Uterus (tissue), 4 donors: ENCODE measurements around the gene PPP3CA. TPM values are rescaled to one million over a fixed set of nuclear protein-coding genes. Genes with fewer than 3 reads are reported as not detected.
"Not testable (repeated sequence)": the region's sequence is repeated elsewhere in the genome, so short reads cannot be mapped to it uniquely, and the experiment has no call there.

Source experiments
- DNase-seq, 2 donors: peaks; one replicate each; pipeline ENCODE4 v3.0.0-alpha.2; 2019 to 2020
- H3K27ac ChIP-seq, 2 donors: fragments of 200-600 bp; sonication (generic); 1 replicate in 1 of 2; 2 replicates in 1 of 2; pipeline ENCODE4 v1.5.1; 2016 to 2018
- H3K27me3 ChIP-seq, 2 donors: fragments of 200-600 bp; sonication (generic); one replicate each; pipeline ENCODE4 v1.5.1; 2018 to 2019; ENCODE audit warnings: control low read depth in 1 of 2
- H3K36me3 ChIP-seq, 2 donors: fragments of 200-600 bp; sonication (generic); one replicate each; pipeline ENCODE4 v1.5.1; 2019; ENCODE audit warnings: control low read depth in 1 of 2
- H3K4me1 ChIP-seq, 2 donors: fragments of 200-600 bp; sonication (generic); one replicate each; pipeline ENCODE4 v1.5.1; 2018 to 2019; ENCODE audit warnings: control low read depth in 1 of 2
- H3K4me3 ChIP-seq, 2 donors: fragments of 200-600 bp; sonication (generic); 1 replicate in 1 of 2; 2 replicates in 1 of 2; pipeline ENCODE4 v1.5.1; 2018 to 2019; ENCODE audit warnings: mild to moderate bottlenecking in 1 of 2
- H3K9me3 ChIP-seq, 2 donors: fragments of 200-600 bp; sonication (generic); one replicate each; pipeline ENCODE4 v1.5.1; 2019; ENCODE audit warnings: control low read depth in 1 of 2
- POLR2A ChIP-seq, 2 donors: fragments of 450-650 bp; IDR thresholded peaks; one replicate each; pipeline ENCODE4 v1.6.1; 2016; ENCODE audit warnings: antibody characterized with exemption in 2 of 2, mild to moderate bottlenecking in 1 of 2, moderate library complexity in 1 of 2
- intact Hi-C: fragments of 100-400 bp; cut with DNase I; formaldehyde crosslinking; loops from one replicate; pipeline ENCODE4 v1.15.1; 2023; ENCODE audit warnings: low total_unique reads
- total RNA-seq, 4 donors: library from RNA; depleted of rRNA in 3 of 4; stranded (reverse); fragments of >200 nt in 3 of 4; gene quantifications; one replicate each; pipeline versions ENCODE4 v1.1.0 to v1.2.4, GENCODE V29; 2014 to 2023
- TF ChIP-seq, protein P1 (sequence below), 4 experiments: fragments of 200-600 bp in 2 of 4; fragments of 450-650 bp in 2 of 4; sonication (generic) in 2 of 4; IDR thresholded peaks; one replicate each; pipeline ENCODE4 v1.5.1; 2016 to 2019; ENCODE audit warnings: antibody characterized with exemption in 4 of 4, mild to moderate bottlenecking in 2 of 4, moderate library complexity in 1 of 4
- donor health status: DM: yes; HTN: yes; CAD: no.

PPP3CA gene
- total RNA-seq, 4 donors from 2014 or later: 32.8 to 70.0 (median 39.8) TPM

DNA sequence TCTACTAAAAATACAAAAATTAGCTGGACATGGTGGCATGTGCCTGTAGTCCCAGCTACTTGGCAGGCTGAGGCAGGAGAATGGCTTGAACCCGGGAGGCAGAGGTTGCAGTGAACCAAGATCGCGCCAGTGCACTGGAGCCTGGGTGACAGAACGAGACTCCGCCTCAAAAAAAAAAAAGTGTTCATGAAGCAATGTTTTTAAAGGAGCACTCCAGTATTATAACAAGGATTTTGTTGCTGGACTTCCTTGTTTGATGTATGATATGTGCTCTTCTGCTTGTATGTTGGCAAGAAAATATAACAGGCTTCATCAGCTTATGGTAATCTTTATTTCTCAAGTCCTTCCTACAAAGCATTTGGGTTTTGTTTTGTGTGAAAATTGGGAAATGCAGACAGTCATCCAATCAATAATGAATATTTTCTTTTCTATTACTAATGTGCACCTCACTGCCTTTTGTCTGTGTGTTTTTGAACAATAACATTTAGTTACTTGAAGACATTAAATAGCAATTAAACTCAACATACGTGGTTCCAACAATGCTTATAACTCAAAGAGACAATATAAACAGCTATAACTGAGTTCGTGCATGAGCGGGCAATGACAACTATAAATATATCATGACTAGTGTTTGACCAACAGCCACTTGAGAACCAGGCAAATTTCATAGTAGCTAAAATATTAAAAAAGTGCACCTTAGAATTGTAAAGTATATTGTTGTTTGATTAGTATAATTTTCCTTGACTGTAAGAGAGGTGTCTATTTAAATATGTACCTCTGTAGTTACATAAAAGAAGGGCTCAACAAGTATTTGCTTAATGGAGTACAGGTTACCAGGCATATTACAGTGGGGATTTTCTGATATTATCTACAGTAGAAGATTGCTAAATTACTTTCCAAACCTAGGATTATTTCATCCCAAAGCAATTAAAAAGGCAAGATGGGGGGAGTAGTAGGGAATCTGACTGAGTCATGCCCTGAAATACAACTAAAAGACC is 210.7 kb downstream of the PPP3CA start:
- H3K4me3 ChIP-seq: no peak overlapping the region
- H3K9me3 ChIP-seq: no peaks in the 10 kb centered on the region
- TF ChIP-seq, protein P1, sequence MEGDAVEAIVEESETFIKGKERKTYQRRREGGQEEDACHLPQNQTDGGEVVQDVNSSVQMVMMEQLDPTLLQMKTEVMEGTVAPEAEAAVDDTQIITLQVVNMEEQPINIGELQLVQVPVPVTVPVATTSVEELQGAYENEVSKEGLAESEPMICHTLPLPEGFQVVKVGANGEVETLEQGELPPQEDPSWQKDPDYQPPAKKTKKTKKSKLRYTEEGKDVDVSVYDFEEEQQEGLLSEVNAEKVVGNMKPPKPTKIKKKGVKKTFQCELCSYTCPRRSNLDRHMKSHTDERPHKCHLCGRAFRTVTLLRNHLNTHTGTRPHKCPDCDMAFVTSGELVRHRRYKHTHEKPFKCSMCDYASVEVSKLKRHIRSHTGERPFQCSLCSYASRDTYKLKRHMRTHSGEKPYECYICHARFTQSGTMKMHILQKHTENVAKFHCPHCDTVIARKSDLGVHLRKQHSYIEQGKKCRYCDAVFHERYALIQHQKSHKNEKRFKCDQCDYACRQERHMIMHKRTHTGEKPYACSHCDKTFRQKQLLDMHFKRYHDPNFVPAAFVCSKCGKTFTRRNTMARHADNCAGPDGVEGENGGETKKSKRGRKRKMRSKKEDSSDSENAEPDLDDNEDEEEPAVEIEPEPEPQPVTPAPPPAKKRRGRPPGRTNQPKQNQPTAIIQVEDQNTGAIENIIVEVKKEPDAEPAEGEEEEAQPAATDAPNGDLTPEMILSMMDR (IDR thresholded peaks at IDR 0.05): no peak
- no peak for TF ChIP-seq POLR2A (IDR thresholded peaks at IDR 0.05)
- intact Hi-C loops: no loop called here
- H3K27ac ChIP-seq: no peak overlapping the region
- H3K4me1 ChIP-seq: no peaks in the 10 kb centered on the region
- DNase-seq: no peak
- H3K27me3 ChIP-seq: no peaks in the 10 kb centered on the region
- no peaks in the 10 kb centered on the region for H3K36me3 ChIP-seq

DNA sequence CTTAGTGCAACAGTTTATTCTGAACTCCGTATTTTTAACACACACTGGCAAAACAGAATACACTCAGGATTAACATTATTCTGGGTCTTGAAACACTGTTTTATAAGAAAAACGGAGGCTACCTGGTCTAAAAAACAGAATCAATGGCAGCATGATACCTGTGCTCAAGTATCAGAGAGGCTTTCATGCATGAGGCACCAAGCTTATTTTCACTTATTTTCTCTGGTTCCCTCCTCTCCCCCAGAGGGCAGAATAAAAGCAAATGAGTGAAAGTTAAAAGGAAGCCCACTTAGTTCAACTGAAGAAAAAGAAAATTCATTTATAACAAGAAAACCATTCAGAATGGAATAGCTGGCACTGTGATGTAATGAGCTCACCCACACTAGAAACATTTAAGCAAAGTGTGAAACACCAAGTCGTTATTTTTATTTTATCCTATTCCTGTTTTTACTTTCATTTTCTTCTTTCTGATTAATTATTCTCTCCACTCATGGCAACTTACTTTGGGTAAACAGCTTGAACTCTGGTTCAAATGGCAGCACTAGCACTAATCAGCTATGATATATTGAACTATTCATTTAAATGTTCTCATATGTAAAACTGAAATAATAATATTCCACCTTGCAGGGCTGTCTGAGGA is 211.8 kb downstream of the PPP3CA start:
- H3K27me3 ChIP-seq: no peaks in the 10 kb centered on the region
- no peaks in the 10 kb centered on the region for H3K36me3 ChIP-seq
- no peak overlapping the region for H3K27ac ChIP-seq
- H3K9me3 ChIP-seq: no peaks in the 10 kb centered on the region
- DNase-seq: no peak
- TF ChIP-seq, protein P1 (IDR thresholded peaks at IDR 0.05): no peak
- no peaks in the 10 kb centered on the region for H3K4me1 ChIP-seq
- intact Hi-C loops: no loop called here
- H3K4me3 ChIP-seq: no peak overlapping the region

DNA sequence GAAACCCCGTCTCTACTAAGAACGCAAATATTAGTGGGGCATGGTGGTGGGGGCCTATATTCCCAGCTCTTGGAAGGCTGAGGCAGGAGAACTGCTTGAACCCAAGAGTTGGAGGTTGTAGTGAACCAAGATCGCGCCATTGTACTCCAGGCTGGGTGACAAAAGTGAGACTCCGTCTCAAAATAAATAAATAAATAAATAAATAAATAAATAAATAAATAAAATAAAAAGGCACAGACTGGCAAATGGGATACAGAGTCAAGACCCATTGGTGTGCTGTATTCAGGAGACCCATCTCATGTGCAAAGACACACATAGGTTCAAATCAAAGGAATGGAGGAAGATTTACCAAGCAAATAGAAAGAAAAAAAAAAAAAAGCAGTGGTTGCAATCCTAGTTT is 216.3 kb downstream of the PPP3CA start:
- intact Hi-C loops, H3K4me1 ChIP-seq: not testable (repeated sequence)

DNA sequence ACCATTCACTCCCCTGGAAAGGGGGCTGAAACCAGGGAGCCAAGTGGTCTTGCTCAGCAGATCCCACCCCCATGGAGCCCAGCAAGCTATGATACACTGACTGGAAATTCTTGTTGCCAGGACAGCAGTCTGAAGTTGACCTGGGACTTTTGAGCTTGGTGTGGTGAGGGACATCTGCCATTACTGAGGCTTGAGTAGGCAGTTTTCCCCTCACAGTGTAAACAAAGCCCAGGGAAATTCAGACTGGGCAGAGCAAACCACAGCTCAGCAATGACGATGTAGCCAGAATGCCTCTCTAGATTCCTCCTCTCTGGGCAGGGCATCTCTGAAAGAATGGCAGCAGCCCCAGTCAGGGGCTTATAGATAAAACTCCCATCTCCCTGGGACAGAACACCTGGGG is 218.4 kb downstream of the PPP3CA start:
- H3K4me3 ChIP-seq, intact Hi-C loops, DNase-seq, H3K36me3 ChIP-seq, H3K27ac ChIP-seq, H3K4me1 ChIP-seq, H3K9me3 ChIP-seq, H3K27me3 ChIP-seq: not testable (repeated sequence)

More for the DNA sequence above, 216.3 kb downstream of the PPP3CA start:
- DNase-seq, H3K9me3 ChIP-seq, H3K27me3 ChIP-seq, H3K4me3 ChIP-seq, H3K27ac ChIP-seq, H3K36me3 ChIP-seq: not testable (repeated sequence)

DNA sequence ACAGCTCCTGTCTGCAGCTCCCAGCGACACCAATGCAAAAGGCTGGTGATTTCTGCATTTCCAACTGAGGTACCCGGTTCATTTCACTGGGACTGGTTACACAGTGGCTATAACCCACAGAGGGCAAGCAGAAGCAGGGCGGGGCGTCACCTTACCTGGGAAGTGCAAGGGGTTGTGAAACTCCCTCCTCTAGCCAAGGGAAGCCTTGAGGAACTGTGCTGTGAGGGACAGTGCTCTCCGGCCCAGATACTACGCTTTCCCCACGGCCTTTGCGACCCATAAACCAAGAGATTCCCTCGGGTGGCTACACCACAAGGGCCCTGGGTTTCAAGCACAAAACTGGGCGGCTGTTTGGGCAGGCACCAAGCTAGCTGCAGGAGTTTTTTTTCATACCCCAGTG is 218.9 kb downstream of the PPP3CA start:
- TF ChIP-seq, protein P1 (IDR thresholded peaks at IDR 0.05): no peak
- no peak for TF ChIP-seq POLR2A (IDR thresholded peaks at IDR 0.05)
- intact Hi-C loops: no loop called here
- no peak for DNase-seq
- Histone ChIP-seq H3K4me1 (no peaks in the 10 kb centered on the region), H3K27me3 (no peaks in the 10 kb centered on the region), H3K4me3 (no peak overlapping the region), H3K36me3 (no peaks in the 10 kb centered on the region), H3K27ac (no peak overlapping the region), H3K9me3 (no peaks in the 10 kb centered on the region)

DNA sequence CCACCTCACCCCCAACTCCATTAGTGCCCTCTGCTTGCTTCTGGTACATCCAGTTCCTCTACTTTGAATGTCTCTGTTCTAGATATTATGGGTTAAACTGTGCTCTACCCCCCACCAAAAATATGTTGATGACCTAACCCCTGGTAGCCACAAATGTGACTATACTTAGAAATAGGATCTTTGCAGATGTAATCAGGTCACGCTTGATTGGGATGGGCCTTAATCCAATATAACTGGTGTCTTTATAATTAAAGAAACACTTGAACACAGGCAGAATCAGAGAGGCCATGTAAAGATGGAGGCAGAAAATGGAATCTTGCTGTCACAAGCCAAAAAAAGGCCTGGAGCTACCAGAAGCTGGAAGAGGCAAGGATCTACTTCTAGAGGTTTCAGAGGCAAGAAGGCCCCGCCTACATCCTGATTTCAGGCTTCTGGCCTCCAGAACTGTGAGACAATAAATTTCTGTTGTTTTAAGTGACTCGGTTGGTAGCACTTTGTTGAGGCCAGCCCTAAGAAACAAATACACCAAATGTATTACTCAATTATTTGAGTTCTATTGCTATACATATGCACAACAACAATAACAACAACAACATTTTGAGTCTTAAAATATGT is 220.0 kb downstream of the PPP3CA start:
- no peaks in the 10 kb centered on the region for H3K9me3 ChIP-seq
- no peak for TF ChIP-seq POLR2A (IDR thresholded peaks at IDR 0.05)
- TF ChIP-seq, protein P1 (IDR thresholded peaks at IDR 0.05): no peak
- intact Hi-C loops: no loop called here
- H3K4me1 ChIP-seq: no peaks in the 10 kb centered on the region
- no peak for DNase-seq
- no peak overlapping the region for H3K27ac ChIP-seq
- no peaks in the 10 kb centered on the region for H3K27me3 ChIP-seq
- H3K4me3 ChIP-seq: no peak overlapping the region
- H3K36me3 ChIP-seq: no peaks in the 10 kb centered on the region
